Gastrocnemius medialis (tissue), 4 donors: ENCODE measurements around the gene ERO1A. TPM values are rescaled to one million over a fixed set of nuclear protein-coding genes. Genes with fewer than 3 reads are reported as not detected.

Source experiments
- ATAC-seq, 2 donors: fragments of 150-250 bp; one replicate each; pipeline ENCODE4 v1.9.1; 2016
- DNase-seq, 2 donors: peaks; one replicate each; pipeline ENCODE4 v3.0.0-alpha.2; 2019
- H3K27ac ChIP-seq, 4 donors: fragments of 200-600 bp; sonication (generic); 1 replicate in 1 of 4; 2 replicates in 3 of 4; pipeline ENCODE4 v1.5.1; 2016 to 2018; ENCODE audit warnings: mild to moderate bottlenecking in 2 of 4, moderate library complexity in 1 of 4
- H3K27me3 ChIP-seq, 3 donors: fragments of 200-600 bp; sonication (generic) in 2 of 3; 1 replicate in 1 of 3; 2 replicates in 2 of 3; pipeline versions ENCODE4 v1.5.1 to v1.6.0; 2016 to 2019; ENCODE audit warnings: mild to moderate bottlenecking in 1 of 3, moderate library complexity in 1 of 3
- H3K36me3 ChIP-seq, 2 donors: fragments of 200-600 bp; sonication (generic) in 1 of 2; one replicate each; pipeline ENCODE4 v1.5.1; 2017 to 2018
- H3K4me1 ChIP-seq, 2 donors: fragments of 200-600 bp; sonication (generic) in 1 of 2; one replicate each; pipeline ENCODE4 v1.5.1; 2016 to 2017; ENCODE audit warnings: mild to moderate bottlenecking in 2 of 2
- H3K4me3 ChIP-seq, 4 donors: fragments of 200-600 bp; sonication (generic) in 3 of 4; 1 replicate in 1 of 4; 2 replicates in 3 of 4; pipeline ENCODE4 v1.5.1; 2016 to 2019; ENCODE audit warnings: mild to moderate bottlenecking in 2 of 4
- H3K9me3 ChIP-seq, 3 donors: fragments of 200-600 bp; sonication (generic) in 2 of 3; 1 replicate in 1 of 3; 2 replicates in 2 of 3; pipeline ENCODE4 v1.5.1; 2016 to 2019
- POLR2A ChIP-seq, 2 donors: fragments of 450-650 bp; IDR thresholded peaks; one replicate each; pipeline ENCODE4 v1.6.1; 2017; ENCODE audit warnings: antibody characterized with exemption in 2 of 2, mild to moderate bottlenecking in 2 of 2, moderate library complexity in 2 of 2
- in situ Hi-C, 4 donors: fragments of 200-750 bp; cut with MboI; loops; one replicate each; pipeline versions ENCODE4 v1.15.0 to v1.8.0; 2017; ENCODE audit warnings: low sequenced_read_pairs in 4 of 4
- intact Hi-C: fragments of 100-400 bp; cut with DNase I; formaldehyde crosslinking; loops from one replicate; pipeline ENCODE4 v1.15.1; 2023; ENCODE audit warnings: low total_unique reads
- total RNA-seq, 4 donors: library from RNA; depleted of rRNA; stranded (reverse); fragments of >200 nt; gene quantifications; one replicate each; pipeline versions ENCODE4 v1.1.0 to v1.2.3, GENCODE V29; 2016
- TF ChIP-seq, protein P1 (sequence below), 5 experiments: fragments of 450-650 bp in 3 of 5; fragments of 200-600 bp in 2 of 5; sonication (generic) in 2 of 5; IDR thresholded peaks in 4 of 5; conservative IDR thresholded peaks in 1 of 5; 1 replicate in 4 of 5; 2 replicates in 1 of 5; pipeline ENCODE4 v1.5.1; 2016 to 2019; ENCODE audit warnings: antibody characterized with exemption in 5 of 5, mild to moderate bottlenecking in 3 of 5, moderate library complexity in 3 of 5

Gene ERO1A
- total RNA-seq, 4 donors from 2014 or later: 11.9 to 25.6 (median 19.1) TPM

DNA sequence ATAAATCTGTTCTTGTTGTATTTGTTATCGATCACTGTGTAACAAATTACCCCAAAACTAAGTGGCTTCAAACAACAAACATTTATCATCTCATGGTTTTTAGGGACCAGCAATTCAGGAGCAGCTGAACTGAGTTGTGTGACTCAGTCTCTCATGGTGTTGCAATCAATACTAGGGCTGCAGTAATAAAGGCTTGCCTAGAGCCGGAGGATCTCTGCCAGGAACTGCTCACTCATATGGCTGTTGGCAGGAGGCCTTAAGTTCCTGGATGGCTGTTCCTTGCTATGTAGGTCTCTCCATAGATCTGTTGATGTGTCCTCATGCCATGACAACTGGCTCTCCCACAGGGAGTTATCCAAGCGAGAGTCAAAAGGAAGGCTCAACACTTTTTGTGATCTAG, 7.9 kb upstream of the ERO1A start:
- Histone ChIP-seq H3K27ac (no peak overlapping the region), H3K9me3 (no peaks in the 10 kb centered on the region), H3K4me3 (no peak overlapping the region), H3K4me1 (peaks cover 2 to 6% of the 10 kb centered on the region in 2 donors), H3K27me3 (no peaks in the 10 kb centered on the region), H3K36me3 (peaks cover 0 to under 1% of the 10 kb centered on the region in 2 donors)
- in situ Hi-C loops: no loop called here
- no peak for ATAC-seq
- intact Hi-C loops: no loop called here
- TF ChIP-seq POLR2A (IDR thresholded peaks at IDR 0.05): no peak
- TF ChIP-seq, protein P1, sequence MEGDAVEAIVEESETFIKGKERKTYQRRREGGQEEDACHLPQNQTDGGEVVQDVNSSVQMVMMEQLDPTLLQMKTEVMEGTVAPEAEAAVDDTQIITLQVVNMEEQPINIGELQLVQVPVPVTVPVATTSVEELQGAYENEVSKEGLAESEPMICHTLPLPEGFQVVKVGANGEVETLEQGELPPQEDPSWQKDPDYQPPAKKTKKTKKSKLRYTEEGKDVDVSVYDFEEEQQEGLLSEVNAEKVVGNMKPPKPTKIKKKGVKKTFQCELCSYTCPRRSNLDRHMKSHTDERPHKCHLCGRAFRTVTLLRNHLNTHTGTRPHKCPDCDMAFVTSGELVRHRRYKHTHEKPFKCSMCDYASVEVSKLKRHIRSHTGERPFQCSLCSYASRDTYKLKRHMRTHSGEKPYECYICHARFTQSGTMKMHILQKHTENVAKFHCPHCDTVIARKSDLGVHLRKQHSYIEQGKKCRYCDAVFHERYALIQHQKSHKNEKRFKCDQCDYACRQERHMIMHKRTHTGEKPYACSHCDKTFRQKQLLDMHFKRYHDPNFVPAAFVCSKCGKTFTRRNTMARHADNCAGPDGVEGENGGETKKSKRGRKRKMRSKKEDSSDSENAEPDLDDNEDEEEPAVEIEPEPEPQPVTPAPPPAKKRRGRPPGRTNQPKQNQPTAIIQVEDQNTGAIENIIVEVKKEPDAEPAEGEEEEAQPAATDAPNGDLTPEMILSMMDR (IDR thresholded peaks at IDR 0.05 in 4 of 5, conservative IDR thresholded peaks at IDR 0.05 in 1 of 5): no peak
- no peak for DNase-seq

DNA sequence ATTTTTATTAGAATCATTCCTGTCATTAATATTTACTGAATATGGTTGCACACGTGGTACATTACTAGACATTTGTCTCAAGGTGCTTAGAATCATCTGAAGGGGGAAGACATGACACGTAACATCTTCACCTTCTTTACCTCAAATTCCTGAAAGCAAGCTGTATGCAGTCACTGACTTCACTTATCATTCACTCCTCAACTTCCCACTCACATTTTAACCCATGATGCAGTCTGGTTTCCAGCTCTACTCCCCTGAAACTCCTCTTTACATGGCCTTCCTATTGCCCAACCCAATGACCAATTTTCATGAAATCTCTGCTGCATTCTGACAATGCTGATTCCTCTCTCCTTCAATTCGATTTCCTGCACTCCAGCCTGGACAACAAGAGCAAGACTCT, 5.9 kb upstream of the ERO1A start:
- H3K4me1 ChIP-seq: peaks cover 0 to under 1% of the 10 kb centered on the region in 2 donors
- no peaks in the 10 kb centered on the region for H3K9me3 ChIP-seq
- in situ Hi-C loops: no loop called here
- H3K27me3 ChIP-seq: no peaks in the 10 kb centered on the region
- H3K4me3 ChIP-seq: no peak overlapping the region
- intact Hi-C loops: no loop called here
- peak overlapping the region in 3 of 4 donors; percentile 13 to 48 (median 46) for H3K27ac ChIP-seq
- ATAC-seq: no peak
- no peak for DNase-seq
- no peak for TF ChIP-seq POLR2A (IDR thresholded peaks at IDR 0.05)
- TF ChIP-seq, protein P1 (IDR thresholded peaks at IDR 0.05 in 4 of 5, conservative IDR thresholded peaks at IDR 0.05 in 1 of 5): no peak
- no peaks in the 10 kb centered on the region for H3K36me3 ChIP-seq

DNA sequence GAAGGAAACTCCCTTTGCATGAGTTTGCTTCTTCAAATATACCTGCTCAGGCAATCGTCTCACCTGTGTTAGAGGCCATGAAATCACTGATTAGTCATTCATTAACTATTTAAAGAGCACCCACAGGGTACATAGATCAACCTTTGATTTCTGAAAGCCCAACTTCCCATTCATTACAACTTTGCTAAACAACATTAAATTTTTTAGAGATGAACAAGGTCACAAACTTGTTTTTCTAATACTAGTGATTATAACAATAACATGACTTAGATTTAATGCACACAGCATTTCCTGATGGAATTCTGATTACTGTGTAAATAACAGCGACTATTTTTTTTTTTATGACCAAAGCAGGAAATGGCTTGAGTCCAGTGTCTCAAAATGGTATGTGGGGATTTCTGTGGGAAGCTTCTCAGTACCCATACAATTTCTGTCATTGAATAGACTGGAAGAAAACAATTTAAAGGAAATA, 5.4 kb upstream of the ERO1A start:
- DNase-seq: no peak
- no peaks in the 10 kb centered on the region for H3K36me3 ChIP-seq
- TF ChIP-seq, protein P1 (IDR thresholded peaks at IDR 0.05 in 4 of 5, conservative IDR thresholded peaks at IDR 0.05 in 1 of 5): no peak
- TF ChIP-seq POLR2A (IDR thresholded peaks at IDR 0.05): no peak
- H3K4me1 ChIP-seq: peaks cover 0 to 3% of the 10 kb centered on the region in 2 donors
- no peaks in the 10 kb centered on the region for H3K9me3 ChIP-seq
- no peak overlapping the region for H3K4me3 ChIP-seq
- H3K27me3 ChIP-seq: no peaks in the 10 kb centered on the region
- intact Hi-C loops (no loop called here), in situ Hi-C loops (no loop called here)
- H3K27ac ChIP-seq: peak overlapping the region in 3 of 4 donors; percentile 17 to 48 (median 46)
- ATAC-seq: no peak

DNA sequence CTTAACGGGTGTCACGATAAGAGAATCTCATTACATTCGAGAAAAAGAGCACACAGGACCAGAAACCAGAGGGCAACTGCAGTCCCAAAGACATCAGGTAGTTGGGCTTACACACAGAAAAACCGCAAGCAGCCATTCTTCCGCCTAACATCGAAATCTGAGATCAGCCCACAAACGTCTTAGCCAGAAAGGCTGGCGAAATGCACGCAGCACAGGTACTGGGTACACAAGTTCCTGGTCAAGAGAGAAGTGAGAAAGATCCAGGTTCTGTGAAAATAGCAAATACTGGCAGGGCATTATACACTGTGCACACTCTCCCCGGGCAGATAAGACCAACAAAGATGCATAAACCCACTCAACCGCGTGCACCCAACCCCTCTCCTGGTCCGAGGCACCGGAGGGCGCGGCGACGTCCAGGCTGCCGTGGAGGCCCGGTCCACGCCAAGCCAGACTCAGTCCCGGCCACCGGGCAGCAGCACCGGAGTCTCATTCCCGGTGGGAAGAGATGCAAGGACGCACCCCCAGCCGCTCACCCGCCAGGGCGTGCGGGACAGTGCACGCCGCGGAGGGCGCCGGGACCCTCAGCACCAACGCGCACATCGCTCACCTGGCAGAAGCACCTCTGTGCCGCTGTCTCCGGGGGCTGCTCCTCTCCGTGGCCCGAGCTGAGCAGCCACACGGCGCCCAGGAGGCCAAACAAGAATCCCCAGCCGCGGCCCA, 437 bp downstream of the ERO1A start:
- no peak for TF ChIP-seq POLR2A (IDR thresholded peaks at IDR 0.05)
- TF ChIP-seq, protein P1 (IDR thresholded peaks at IDR 0.05 in 4 of 5, conservative IDR thresholded peaks at IDR 0.05 in 1 of 5): no peak
- H3K27ac ChIP-seq: peak overlapping the region; percentile 95 to 98 (median 96)
- no peaks in the 10 kb centered on the region for H3K27me3 ChIP-seq
- peak overlapping the region; percentile 72 to 98 (median 86) for H3K4me3 ChIP-seq
- H3K36me3 ChIP-seq: no peaks in the 10 kb centered on the region
- H3K9me3 ChIP-seq: no peaks in the 10 kb centered on the region
- intact Hi-C loops (loop anchor here (1.0 kb wide), 2 partner anchors 35 to 142 kb away; partner anchors contain the start of gene STYX), in situ Hi-C loops (loop anchor here in 2 of 4 donors (10.0 kb wide), 2 partner anchors 140 to 260 kb away; partner anchors contain the start of genes FERMT2 (in 1 of the 2), GPR137C (in 1 of the 2) and TXNDC16 (in 1 of the 2))
- ATAC-seq: peak; percentile 46 to 52
- peaks cover 8 to 19% of the 10 kb centered on the region in 2 donors for H3K4me1 ChIP-seq
- peak in 1 of 2 donors; percentile 5 for DNase-seq
